IMR-90 (cell line): Measurements from ENCODE around the gene CSRNP3. TPM values are rescaled to one million over a fixed set of nuclear protein-coding genes. Genes with fewer than 3 reads are reported as not detected.

Experiments used
- ATAC-seq: fragments of 200-7000 bp; cut with Tn5 transposase; 2 replicates; pipeline ENCODE4 v1.9.1; 2020; ENCODE audit warnings: low read depth, mild to moderate bottlenecking, moderate library complexity
- BruUV-seq: library from RNA; stranded (reverse); fragments of 400-500 nt; replicated peaks from 2 replicates; lab custom pipeline; 2021; lab: Mats Ljungman, UMichigan
- CTCF ChIA-PET: fragments of 300-600 bp; formaldehyde crosslinking; extraction: SDS; loops from one replicate; lab custom pipeline; 2021; ENCODE audit warnings: antibody characterized with exemption; lab: Yijun Ruan, JAX
- POLR2A ChIA-PET: fragments of 300-600 bp; sonication (Branson Sonifier 250); formaldehyde crosslinking; loops from one replicate; lab custom pipeline; 2022; ENCODE audit warnings: antibody characterized with exemption; ENCODE audit not compliant: unreplicated experiment; lab: Charles Lee
- DNase-seq: peaks from one replicate; pipeline ENCODE4 v3.0.0; 2013
- H2AFZ ChIP-seq: replicated peaks from 2 replicates; pipeline ENCODE3; 2013; ENCODE audit warnings: low read length, mild to moderate bottlenecking; ENCODE audit not compliant: poor library complexity
- H2AK5ac ChIP-seq: 2 replicates; pipeline ENCODE4 v1.6.1; 2013; ENCODE audit warnings: low read depth, low read length, inconsistent platforms
- H2AK9ac ChIP-seq: replicated peaks from 2 replicates; pipeline ENCODE3; 2013; ENCODE audit warnings: mild to moderate bottlenecking, low read depth, low read length, moderate library complexity; ENCODE audit not compliant: poor library complexity
- H2BK120ac ChIP-seq: 2 replicates; pipeline ENCODE4 v1.6.1; 2013; ENCODE audit warnings: low read depth, low read length, inconsistent platforms
- H2BK15ac ChIP-seq: 3 replicates; pipeline ENCODE4 v1.6.1; 2013; ENCODE audit warnings: low read depth, low read length, inconsistent platforms
- H2BK20ac ChIP-seq: 2 replicates; pipeline ENCODE4 v1.6.1; 2013; ENCODE audit warnings: low read depth, mild to moderate bottlenecking, inconsistent platforms, low read length, moderate library complexity
- H2BK5ac ChIP-seq: 2 replicates; pipeline ENCODE4 v1.6.1; 2013; ENCODE audit warnings: mild to moderate bottlenecking, low read depth, low read length, inconsistent platforms; ENCODE audit not compliant: poor library complexity, severe bottlenecking
- H3K14ac ChIP-seq: replicated peaks from 2 replicates; pipeline ENCODE4 v1.6.1; 2013; ENCODE audit warnings: low read depth, low read length, inconsistent platforms
- H3K18ac ChIP-seq: 2 replicates; pipeline ENCODE4 v1.6.1; 2013; ENCODE audit warnings: low read depth, low read length, control low read depth
- H3K23ac ChIP-seq: 2 replicates; pipeline ENCODE4 v1.6.1; 2013; ENCODE audit warnings: low read depth, low read length, inconsistent platforms
- H3K27ac ChIP-seq: 2 replicates; pipeline ENCODE4 v1.5.1; 2013; ENCODE audit warnings: mild to moderate bottlenecking, control low read depth, low read length; ENCODE audit not compliant: insufficient read depth
- H3K27me3 ChIP-seq: 2 replicates; pipeline ENCODE4 v1.6.1; 2013; ENCODE audit warnings: low read length; ENCODE audit not compliant: control insufficient read depth, insufficient read depth
- H3K36me3 ChIP-seq: 2 replicates; pipeline ENCODE4 v1.6.1; 2013; ENCODE audit warnings: low read length, mixed read lengths; ENCODE audit not compliant: control insufficient read depth, insufficient read depth
- H3K4ac ChIP-seq: 2 replicates; pipeline ENCODE4 v1.6.1; 2013; ENCODE audit warnings: low read depth, low read length, inconsistent platforms
- H3K4me1 ChIP-seq: 2 replicates; pipeline ENCODE4 v1.6.1; 2013; ENCODE audit warnings: low read length, mixed read lengths; ENCODE audit not compliant: control insufficient read depth, insufficient read depth
- H3K4me2 ChIP-seq: 2 replicates; pipeline ENCODE4 v1.6.1; 2013; ENCODE audit warnings: low read depth, mild to moderate bottlenecking, control low read depth, low read length, moderate library complexity
- H3K4me3 ChIP-seq: 2 replicates; pipeline ENCODE4 v1.5.1; 2013; ENCODE audit warnings: low read depth, mild to moderate bottlenecking, control low read depth, low read length, moderate library complexity; ENCODE audit not compliant: insufficient read depth
- H3K56ac ChIP-seq: 2 replicates; pipeline ENCODE4 v1.6.1; 2013; ENCODE audit warnings: low read length, inconsistent platforms; ENCODE audit not compliant: insufficient read depth; ENCODE audit errors: extremely low read depth
- H3K79me1 ChIP-seq, 2 experiments: 2 replicates each; pipeline ENCODE4 v1.6.1; 2013; ENCODE audit warnings: low read length in 2 of 2, inconsistent platforms in 1 of 2, low read depth in 1 of 2
- H3K9ac ChIP-seq: 2 replicates; pipeline ENCODE4 v1.6.1; 2013; ENCODE audit warnings: low read depth, low read length, control low read depth
- H3K9me1 ChIP-seq: 2 replicates; pipeline ENCODE4 v1.6.1; 2013; ENCODE audit warnings: low read length, inconsistent platforms; ENCODE audit not compliant: insufficient read depth
- H3K9me3 ChIP-seq: 2 replicates; pipeline ENCODE4 v1.6.1; 2013; ENCODE audit warnings: low read length; ENCODE audit not compliant: control insufficient read depth, insufficient read depth
- H4K20me1 ChIP-seq: 2 replicates; pipeline ENCODE4 v1.6.1; 2013; ENCODE audit warnings: low read length, inconsistent platforms; ENCODE audit not compliant: insufficient read depth
- H4K5ac ChIP-seq: 2 replicates; pipeline ENCODE4 v1.6.1; 2013; ENCODE audit warnings: mild to moderate bottlenecking, low read depth, low read length, control low read depth
- H4K8ac ChIP-seq, 2 experiments: 2 replicates each; pipeline ENCODE4 v1.6.1; 2013; ENCODE audit warnings: low read depth in 2 of 2, low read length in 2 of 2, control low read depth in 1 of 2, inconsistent platforms in 1 of 2
- H4K91ac ChIP-seq: 2 replicates; pipeline ENCODE4 v1.6.1; 2013; ENCODE audit warnings: low read depth, low read length, inconsistent platforms; ENCODE audit not compliant: insufficient read depth
- BHLHE40 ChIP-seq: fragments of 150-350 bp; IDR thresholded peaks from 2 replicates; pipeline ENCODE4 v1.6.1; 2016; ENCODE audit warnings: mild to moderate bottlenecking, low read depth, low read length
- CEBPB ChIP-seq: IDR thresholded peaks from 2 replicates; pipeline ENCODE4 v1.6.1; 2012; ENCODE audit warnings: low read depth, low read length, improper control_type of control experiment
- CHD1 ChIP-seq: IDR thresholded peaks from 2 replicates; pipeline ENCODE4 v1.6.1; 2012; ENCODE audit warnings: low read depth, low read length, improper control_type of control experiment
- ELK1 ChIP-seq: fragments of 150-350 bp; IDR thresholded peaks from 2 replicates; pipeline ENCODE4 v1.6.1; 2016; ENCODE audit warnings: low read depth, mild to moderate bottlenecking, low read length, moderate library complexity, borderline replicate concordance
- POLR2A ChIP-seq: IDR thresholded peaks from 2 replicates; pipeline ENCODE4 v1.6.1; 2012; ENCODE audit warnings: mild to moderate bottlenecking, low read depth, low read length
- RAD21 ChIP-seq: IDR thresholded peaks from 2 replicates; pipeline ENCODE4 v1.6.1; 2012; ENCODE audit warnings: low read length, improper control_type of control experiment
- USF2 ChIP-seq: fragments of 150-350 bp; IDR thresholded peaks from 2 replicates; pipeline ENCODE4 v1.6.1; 2017; ENCODE audit warnings: mild to moderate bottlenecking, antibody characterized with exemption, low read length, low read depth
- WGBS, 2 experiments: methylation state at CpG; one replicate each; pipeline versions ENCODE4 v1.1.5 to v1.1.7; 2013; ENCODE audit warnings: missing lambda C conversion rate in 2 of 2; ENCODE audit not compliant: insufficient read length in 1 of 2; ENCODE audit errors: extremely low coverage in 2 of 2; 5-methylcytosine and 5-hydroxymethylcytosine counted together
- dilution Hi-C: fragments of 300-500 bp; cut with HindIII; formaldehyde crosslinking; loops from one replicate; pipeline ENCODE4 v1.14.3; 2018; ENCODE audit warnings: low sequenced_read_pairs; ENCODE audit not compliant: unreplicated experiment
- in situ Hi-C: fragments of 300-500 bp; cut with MboI; formaldehyde crosslinking; loops from 3 replicates; pipeline ENCODE4 v1.14.3; 2019; ENCODE audit warnings: low sequenced_read_pairs, inconsistent platforms, mixed read lengths
- intact Hi-C: fragments of 100-400 bp; cut with micrococcal nuclease; formaldehyde crosslinking; loops from 2 replicates; pipeline ENCODE4 v1.10.0; 2022
- polyA plus RNA-seq, 3 experiments: library from polyadenylated mRNA; depleted of rRNA; stranded (reverse); fragments of >200 nt; gene quantifications; 2 replicates each; pipeline ENCODE4 v1.2.3, GENCODE V29; 2012; ENCODE audit warnings: low replicate concordance in 1 of 3
- total RNA-seq: library from RNA; depleted of rRNA; stranded (reverse); fragments of >200 nt; gene quantifications from 2 replicates; pipeline ENCODE4 v1.2.3, GENCODE V29; 2012

CSRNP3 gene
- total and polyA plus RNA-seq, 2 of the 4 experiments (the other 2 are of a cell fraction): 0.21 to 0.72 TPM

GRCh38 chr2:165471349-165471950 lies 2.0 kb downstream of the CSRNP3 start:
- no peak overlapping the region for H3K4ac ChIP-seq
- H3K27me3 ChIP-seq: no peaks in the 10 kb centered on the region
- no peak overlapping the region for H3K27ac ChIP-seq
- POLR2A ChIA-PET: no interaction called here
- no CpG with 5 or more reads among the region's 1 CpG for WGBS, 2 experiments
- no peak overlapping the region for H2BK15ac ChIP-seq
- no peak overlapping the region for H3K4me2 ChIP-seq
- no peak overlapping the region for H2BK5ac ChIP-seq
- no peak overlapping the region for H2AK9ac ChIP-seq
- CTCF ChIA-PET: no interaction called here
- no peak overlapping the region for H2AFZ ChIP-seq
- no peaks in the 10 kb centered on the region for H3K79me1 ChIP-seq
- H3K9ac ChIP-seq: no peak overlapping the region
- no peaks in the 10 kb centered on the region for H4K20me1 ChIP-seq
- H4K5ac ChIP-seq: no peak overlapping the region
- H3K4me1 ChIP-seq: no peaks in the 10 kb centered on the region
- H3K56ac ChIP-seq: no peak overlapping the region
- intact Hi-C loops: no loop called here
- no peaks in the 10 kb centered on the region for H3K9me3 ChIP-seq
- no peak overlapping the region for H3K18ac ChIP-seq
- ATAC-seq (no peak), DNase-seq (no peak)
- no peak overlapping the region for H4K91ac ChIP-seq
- no peak overlapping the region for H3K23ac ChIP-seq
- H2BK20ac ChIP-seq: no peak overlapping the region
- no peak overlapping the region for H2AK5ac ChIP-seq
- TF ChIP-seq CHD1 (no peak), CEBPB (no peak), RAD21 (no peak), ELK1 (no peak), BHLHE40 (no peak), POLR2A (no peak), USF2 (no peak)
- no peaks in the 10 kb centered on the region for H3K9me1 ChIP-seq
- H3K14ac ChIP-seq: no peak overlapping the region
- no peak overlapping the region for H3K4me3 ChIP-seq
- in situ Hi-C loops: no loop called here
- BruUV-seq: no TSS peak
- H2BK120ac ChIP-seq: no peak overlapping the region
- H4K8ac ChIP-seq: no peak overlapping the region
- dilution Hi-C loops: no loop called here
- no peaks in the 10 kb centered on the region for H3K36me3 ChIP-seq
